MCF 10A (cell line): ENCODE results near the gene ZNF322. TPM values are rescaled to one million over a fixed set of nuclear protein-coding genes. Genes with fewer than 3 reads are reported as not detected.

ENCODE experiments used
- BruUV-seq: library from RNA; stranded (reverse); fragments of 400-500 nt; replicated peaks from 2 replicates; lab custom pipeline; 2021; lab: Mats Ljungman, UMichigan
- CTCF ChIA-PET: fragments of 300-600 bp; sonication (Branson Sonifier 250); formaldehyde crosslinking; extraction: SDS; loops from one replicate; lab custom pipeline; 2021; ENCODE audit warnings: antibody characterized with exemption, inconsistent platforms; lab: Yijun Ruan, JAX
- POLR2A ChIA-PET: fragments of 300-600, 350-650 bp; sonication (Branson Sonifier 250); formaldehyde crosslinking; extraction: SDS; loops from one replicate; lab custom pipeline; 2020; ENCODE audit warnings: antibody characterized with exemption, inconsistent platforms; lab: Yijun Ruan, JAX
- DNase-seq: peaks from one replicate; pipeline ENCODE4 v3.0.0-alpha.2; 2018; ENCODE audit not compliant: unreplicated experiment
- H3K27ac Mint-ChIP-seq: one replicate; pipeline ENCODE4 v1.8.0; 2022; ENCODE audit warnings: mild to moderate bottlenecking, low read depth, mixed read lengths; ENCODE audit not compliant: unreplicated experiment
- H3K27me3 Mint-ChIP-seq: one replicate; pipeline ENCODE4 v1.8.0; 2022; ENCODE audit warnings: mixed read lengths; ENCODE audit not compliant: insufficient read depth, unreplicated experiment
- H3K36me3 Mint-ChIP-seq: one replicate; pipeline ENCODE4 v1.8.0; 2022; ENCODE audit warnings: mild to moderate bottlenecking, moderate library complexity, mixed read lengths; ENCODE audit not compliant: insufficient read depth, unreplicated experiment
- H3K4me1 Mint-ChIP-seq: one replicate; pipeline ENCODE4 v1.8.0; 2022; ENCODE audit warnings: mixed read lengths; ENCODE audit not compliant: insufficient read depth, unreplicated experiment
- H3K4me3 Mint-ChIP-seq: one replicate; pipeline ENCODE4 v1.8.0; 2022; ENCODE audit warnings: mild to moderate bottlenecking, moderate library complexity, mixed read lengths; ENCODE audit not compliant: unreplicated experiment
- H3K9me3 Mint-ChIP-seq: one replicate; pipeline ENCODE4 v1.8.0; 2022; ENCODE audit warnings: mixed read lengths; ENCODE audit not compliant: unreplicated experiment
- CTCF ChIP-seq: fragments of 200-600 bp; IDR thresholded peaks from one replicate; pipeline ENCODE4 v1.8.0; 2022; ENCODE audit warnings: antibody characterized with exemption, mild to moderate bottlenecking; ENCODE audit not compliant: unreplicated experiment
- intact Hi-C: fragments of 100-400 bp; cut with micrococcal nuclease; formaldehyde crosslinking; loops from 2 replicates; pipeline ENCODE4 v1.14.1; 2022
- total RNA-seq: library from RNA; stranded (reverse); gene quantifications from 2 replicates; pipeline ENCODE4 v1.2.3, GENCODE V29; 2022

ZNF322 gene
- total RNA-seq, 1 experiment from 2014 or later = 20.7 TPM

- Mint-ChIP-seq H3K36me3 (peaks cover 15% of the 10 kb centered on the region), H3K4me3 (no peak overlapping the region), H3K4me1 (peaks cover 6% of the 10 kb centered on the region), H3K9me3 (no peaks in the 10 kb centered on the region), H3K27ac (no peak overlapping the region), H3K27me3 (no peaks in the 10 kb centered on the region)
- intact Hi-C loops = no loop called here
- DNase-seq = no peak
- TF ChIP-seq CTCF = no peak
- no TSS peak for BruUV-seq
- ChIA-PET POLR2A (interaction anchor here (0.8 to 3.5 kb wide), 3 partner anchors 9 to 252 kb away, joined by 4 to 24 read pairs (median 20); no protein-coding TSS in a partner anchor), CTCF (interaction anchor here (0.6 to 8.7 kb wide), 6 partner anchors 11 to 976 kb away, joined by 3 to 84 read pairs (median 6); no protein-coding TSS in a partner anchor)
Measured at GRCh38 chr6:26593278-26594130, 66.0 kb downstream of the ZNF322 start.

GRCh38 chr6:26592649-26593048 is 66.9 kb downstream of the ZNF322 start:
- Mint-ChIP-seq H3K4me3 (no peak overlapping the region), H3K27me3 (no peaks in the 10 kb centered on the region), H3K27ac (no peak overlapping the region), H3K36me3 (peaks cover 7% of the 10 kb centered on the region), H3K9me3 (no peaks in the 10 kb centered on the region), H3K4me1 (no peaks in the 10 kb centered on the region)
- CTCF ChIA-PET = interaction anchor here (1.1 to 8.7 kb wide), 3 partner anchors 10 to 486 kb away, joined by 3 to 84 read pairs (median 8); no protein-coding TSS in a partner anchor
- intact Hi-C loops = no loop called here
- no TSS peak for BruUV-seq
- no peak for TF ChIP-seq CTCF
- POLR2A ChIA-PET = no interaction called here
- peak; percentile 16 for DNase-seq

- intact Hi-C loops = no loop called here
- H3K4me1 Mint-ChIP-seq = no peaks in the 10 kb centered on the region
- no peak for TF ChIP-seq CTCF
- DNase-seq = no peak
- H3K27ac Mint-ChIP-seq = no peak overlapping the region
- H3K36me3 Mint-ChIP-seq = no peaks in the 10 kb centered on the region
- no peaks in the 10 kb centered on the region for H3K9me3 Mint-ChIP-seq
- H3K4me3 Mint-ChIP-seq = no peak overlapping the region
- CTCF ChIA-PET = interaction anchor here (1.6 to 8.7 kb wide), 2 partner anchors 14 to 267 kb away, joined by 7 to 84 read pairs; no protein-coding TSS in a partner anchor
- no TSS peak for BruUV-seq
- POLR2A ChIA-PET = interaction anchor here (0.6 to 1.2 kb wide), 3 partner anchors 12 to 1082 kb away, joined by 3 to 4 read pairs (median 3); no protein-coding TSS in a partner anchor
- peaks cover 17% of the 10 kb centered on the region for H3K27me3 Mint-ChIP-seq
Measured at GRCh38 chr6:26588965-26589364, 70.6 kb downstream of the ZNF322 start.

Other genes starting within 250 kb of the ZNF322 start
- gene BTN3A3, start 219.2 kb downstream of the ZNF322 start, total RNA-seq = 7.4 and 9.8 TPM in 2 replicates
- 14.6 and 16.9 TPM in 2 replicates for gene BTN2A1, start 201.8 kb downstream of the ZNF322 start, total RNA-seq
- gene BTN1A1, start 159.4 kb downstream of the ZNF322 start, total RNA-seq = not detected in 2 replicates
- gene HMGN4, start 121.4 kb downstream of the ZNF322 start, total RNA-seq = 71.7 and 75.4 TPM in 2 replicates
- 11.9 and 12.9 TPM in 2 replicates for gene ABT1, start 62.8 kb downstream of the ZNF322 start, total RNA-seq